GM21528 (cell line): ENCODE data around the gene ADAP1.

Experiments
- ATAC-seq: cut with Tn5 transposase; IDR thresholded peaks from one replicate; pipeline ENCODE4 v1.9.1; 2021; ENCODE audit warnings: mild to moderate bottlenecking, moderate library complexity; ENCODE audit not compliant: unreplicated experiment, low FRiP score

Gene ADAP1

DNA sequence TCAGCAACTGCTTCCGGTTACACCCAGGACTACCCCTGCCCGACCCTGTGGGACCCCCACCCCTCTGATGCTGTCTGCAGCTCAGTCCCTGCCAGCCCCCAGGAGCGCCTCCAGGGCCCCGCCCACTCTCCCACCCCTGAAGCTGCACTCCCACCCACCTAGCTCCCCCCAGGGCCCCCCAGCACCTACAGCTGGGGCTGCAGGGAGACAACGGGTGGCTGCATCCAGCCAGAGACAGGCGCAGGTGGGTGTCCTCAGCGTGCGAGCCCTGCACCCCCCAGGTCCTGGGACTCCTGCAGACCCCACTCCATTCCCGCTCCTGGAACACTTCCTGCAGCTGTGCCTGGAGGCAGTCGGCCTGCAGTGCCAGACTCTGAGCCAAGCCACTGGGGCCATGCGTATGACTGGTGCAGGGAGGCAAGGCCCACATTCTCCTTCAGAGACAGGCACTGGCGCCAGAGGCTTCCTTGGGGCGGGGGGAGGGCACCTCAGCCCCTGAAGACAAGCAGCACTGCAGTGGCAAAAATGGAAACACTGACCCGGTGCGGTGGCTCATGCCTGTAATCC, 34.6 kb upstream of the ADAP1 start:
- no peak for ATAC-seq

DNA sequence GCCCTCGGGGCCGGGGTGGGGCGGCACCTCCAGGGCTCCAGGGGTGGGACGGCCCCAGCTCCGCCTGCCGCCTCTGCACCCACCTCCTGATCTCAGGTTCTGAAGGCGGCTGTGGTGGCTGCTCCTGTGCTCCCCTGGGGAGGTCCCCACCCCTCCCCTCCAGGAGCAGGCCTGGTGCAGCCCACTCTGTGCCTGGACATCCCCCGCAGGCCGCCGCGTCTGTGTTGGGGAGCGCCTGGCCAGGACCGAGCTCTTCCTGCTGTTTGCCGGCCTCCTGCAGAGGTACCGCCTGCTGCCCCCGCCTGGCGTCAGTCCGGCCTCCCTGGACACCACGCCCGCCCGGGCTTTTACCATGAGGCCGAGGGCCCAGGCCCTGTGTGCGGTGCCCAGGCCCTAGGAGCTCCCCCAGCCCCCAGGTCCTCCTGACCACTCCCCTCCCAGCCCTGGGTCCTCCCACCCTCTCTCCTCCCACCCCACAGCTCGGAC, 34.0 kb upstream of the ADAP1 start:
- ATAC-seq, result no peak

DNA sequence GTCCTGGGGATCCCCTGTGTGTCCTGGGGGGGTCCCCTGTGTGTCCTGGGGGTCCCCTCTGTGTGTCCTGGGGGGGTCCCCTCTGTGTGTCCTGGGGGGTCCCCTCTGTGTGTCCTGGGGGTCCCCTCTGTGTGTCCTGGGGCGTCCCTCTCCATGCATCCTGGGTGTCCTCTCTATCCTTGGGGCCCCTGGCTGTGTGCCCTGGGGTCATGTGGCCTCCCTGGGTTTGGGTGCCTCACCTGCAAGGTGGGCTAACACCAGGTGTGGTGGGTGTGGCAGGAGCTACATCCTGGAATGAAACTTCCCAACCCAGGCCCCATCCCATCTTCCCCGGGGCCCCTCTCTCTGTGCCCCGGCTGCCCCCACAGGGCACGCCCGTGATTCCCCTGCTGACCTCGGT, 33.4 kb upstream of the ADAP1 start:
- no peak for ATAC-seq

DNA sequence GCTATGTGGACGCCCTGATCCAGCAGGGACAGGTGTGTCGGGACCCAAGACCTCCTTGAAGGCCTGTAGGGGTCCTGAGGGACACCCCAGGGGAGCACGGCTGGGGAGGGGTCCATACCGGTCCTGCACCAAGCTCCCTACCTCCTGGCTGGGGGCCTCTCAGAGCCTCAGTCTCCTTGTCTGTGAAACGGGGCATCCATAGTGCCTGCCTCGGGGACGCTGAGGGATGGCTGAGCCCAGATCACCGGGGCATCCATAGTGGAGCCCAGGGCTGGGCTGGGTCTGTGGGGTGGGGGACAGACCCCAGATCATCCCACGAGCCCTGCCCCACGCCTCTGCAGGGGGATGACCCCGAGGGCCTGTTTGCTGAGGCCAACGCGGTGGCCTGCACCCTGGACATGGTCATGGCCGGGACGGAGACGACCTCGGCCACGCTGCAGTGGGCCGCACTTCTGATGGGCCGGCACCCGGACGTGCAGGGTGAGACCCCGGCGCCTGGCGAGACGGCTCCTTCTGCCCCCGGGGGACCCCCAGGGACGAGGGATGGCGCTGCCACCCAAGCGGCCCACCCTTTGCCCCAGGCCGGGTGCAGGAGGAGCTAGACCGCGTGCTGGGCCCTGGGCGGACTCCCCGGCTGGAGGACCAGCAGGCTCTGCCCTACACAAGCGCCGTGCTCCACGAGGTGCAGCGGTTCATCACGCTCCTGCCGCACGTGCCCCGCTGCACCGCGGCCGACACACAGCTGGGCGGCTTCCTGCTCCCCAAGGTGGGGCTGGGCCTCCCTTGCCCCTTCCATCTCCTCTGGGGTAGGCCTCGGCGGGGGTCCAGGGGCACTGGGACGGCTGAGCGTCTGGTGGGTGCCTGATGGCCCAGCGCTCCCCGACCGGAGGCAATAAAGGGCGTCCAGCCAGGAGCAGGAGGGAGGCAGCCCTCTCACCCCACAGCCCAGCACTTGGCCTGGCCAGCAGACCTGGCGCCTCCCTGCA, 32.6 kb upstream of the ADAP1 start:
- ATAC-seq, result no peak

DNA sequence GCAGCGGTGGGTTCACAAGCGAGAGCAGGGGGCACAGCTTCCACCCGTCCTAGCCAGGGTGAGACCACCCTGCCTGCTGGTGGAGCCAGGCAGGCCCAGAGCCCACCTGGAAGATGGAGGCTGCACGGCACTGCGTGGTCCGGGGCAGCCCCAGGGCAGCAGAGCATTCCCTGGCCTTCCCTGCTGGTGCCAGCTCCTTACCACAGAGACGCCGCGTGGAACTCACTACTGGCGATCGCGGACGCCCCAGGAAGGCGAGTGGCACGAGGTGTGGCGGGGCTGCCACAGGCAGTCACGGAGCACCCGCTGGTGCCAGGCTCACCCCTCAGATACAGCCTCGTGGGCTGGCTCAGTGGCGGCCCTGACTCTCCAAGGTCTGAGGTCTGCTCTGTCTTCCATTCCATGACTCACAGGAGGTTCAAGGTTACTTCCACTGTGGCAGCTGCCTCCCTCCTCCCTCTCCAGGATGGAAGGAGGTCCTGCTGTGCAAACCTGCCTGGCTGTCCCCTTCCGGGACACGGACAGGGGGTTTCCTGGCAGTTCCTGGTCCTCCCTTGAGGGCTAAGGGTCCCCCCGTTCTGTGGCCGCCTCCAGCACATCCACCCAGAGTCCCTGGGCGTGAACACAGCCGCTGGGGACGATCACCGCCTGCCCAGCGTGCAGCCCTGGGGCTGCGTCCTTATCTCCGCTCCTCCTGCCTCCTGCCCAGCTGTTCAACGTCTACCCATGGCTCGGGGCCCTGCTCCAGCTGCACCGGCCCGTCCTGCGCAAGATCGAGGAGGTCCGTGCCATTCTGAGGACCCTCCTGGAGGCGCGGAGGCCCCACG, 31.6 kb upstream of the ADAP1 start:
- ATAC-seq, result no peak

DNA sequence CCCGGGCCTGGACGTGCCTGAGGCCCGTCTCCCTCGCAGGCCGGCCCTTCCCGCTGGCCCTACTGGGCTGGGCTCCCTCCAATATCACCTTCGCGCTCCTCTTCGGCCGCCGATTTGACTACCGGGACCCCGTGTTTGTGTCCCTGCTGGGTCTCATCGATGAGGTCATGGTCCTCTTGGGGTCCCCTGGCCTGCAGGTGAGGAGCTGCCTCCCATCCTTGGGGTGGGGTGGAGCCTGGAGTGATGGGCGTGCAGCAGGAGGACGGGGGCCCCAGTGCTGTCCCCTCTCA, 30.6 kb upstream of the ADAP1 start:
- no peak for ATAC-seq

DNA sequence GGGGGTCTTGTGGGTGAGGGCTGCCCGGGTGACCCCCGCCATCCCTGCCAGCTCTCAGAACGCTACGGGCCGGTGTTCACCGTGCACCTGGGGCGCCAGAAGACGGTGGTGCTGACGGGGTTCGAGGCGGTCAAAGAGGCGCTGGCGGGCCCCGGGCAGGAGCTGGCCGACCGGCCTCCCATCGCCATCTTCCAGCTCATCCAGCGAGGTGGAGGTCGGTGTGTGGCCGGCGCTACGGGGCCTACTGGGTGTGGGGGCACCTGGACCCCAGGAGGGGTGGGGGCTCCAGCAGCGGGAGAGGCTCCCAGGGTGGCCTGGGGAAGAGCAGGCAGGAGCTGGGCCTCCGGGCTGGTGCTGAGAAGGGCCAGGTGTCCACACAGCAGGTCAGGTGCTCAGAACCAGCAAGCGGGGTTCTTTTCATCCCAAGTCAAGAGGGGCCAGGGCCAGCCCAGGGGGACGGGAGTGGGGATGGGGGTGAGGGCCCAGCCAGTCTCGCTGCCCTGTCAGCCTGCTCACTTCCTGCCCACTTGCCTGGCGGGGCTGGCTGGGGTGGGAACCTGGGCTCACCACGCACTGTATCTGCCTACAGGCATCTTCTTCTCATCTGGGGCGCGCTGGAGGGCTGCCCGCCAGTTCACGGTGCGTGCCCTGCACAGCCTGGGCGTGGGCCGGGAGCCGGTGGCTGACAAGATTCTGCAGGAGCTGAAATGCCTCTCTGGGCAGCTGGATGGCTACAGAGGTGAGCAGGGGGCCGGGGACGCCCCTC, 30.1 kb upstream of the ADAP1 start:
- no peak for ATAC-seq

DNA sequence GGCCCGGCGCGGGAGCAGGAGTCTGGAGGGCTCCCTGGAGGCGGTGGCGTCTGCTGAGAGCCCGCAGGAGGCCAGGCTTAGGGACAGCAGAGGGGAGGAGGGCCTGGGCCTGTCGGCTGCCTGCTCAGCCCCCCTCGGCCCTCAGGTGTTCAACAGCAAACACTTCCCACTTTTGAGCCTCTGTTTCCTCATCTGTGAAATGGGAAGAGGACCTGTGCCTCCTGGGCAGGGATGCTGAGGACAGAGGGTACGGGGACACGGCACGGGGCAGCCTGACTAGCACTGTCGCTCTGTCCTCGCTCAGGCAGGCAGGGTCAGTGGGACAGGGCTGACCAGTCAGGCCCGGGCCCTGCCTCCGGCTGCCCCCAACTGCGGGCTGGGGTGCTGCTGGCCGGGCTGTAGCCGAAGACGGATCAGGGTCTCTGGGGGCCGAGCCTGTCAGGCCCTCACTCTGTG, 29.2 kb upstream of the ADAP1 start:
- ATAC-seq, result no peak

DNA sequence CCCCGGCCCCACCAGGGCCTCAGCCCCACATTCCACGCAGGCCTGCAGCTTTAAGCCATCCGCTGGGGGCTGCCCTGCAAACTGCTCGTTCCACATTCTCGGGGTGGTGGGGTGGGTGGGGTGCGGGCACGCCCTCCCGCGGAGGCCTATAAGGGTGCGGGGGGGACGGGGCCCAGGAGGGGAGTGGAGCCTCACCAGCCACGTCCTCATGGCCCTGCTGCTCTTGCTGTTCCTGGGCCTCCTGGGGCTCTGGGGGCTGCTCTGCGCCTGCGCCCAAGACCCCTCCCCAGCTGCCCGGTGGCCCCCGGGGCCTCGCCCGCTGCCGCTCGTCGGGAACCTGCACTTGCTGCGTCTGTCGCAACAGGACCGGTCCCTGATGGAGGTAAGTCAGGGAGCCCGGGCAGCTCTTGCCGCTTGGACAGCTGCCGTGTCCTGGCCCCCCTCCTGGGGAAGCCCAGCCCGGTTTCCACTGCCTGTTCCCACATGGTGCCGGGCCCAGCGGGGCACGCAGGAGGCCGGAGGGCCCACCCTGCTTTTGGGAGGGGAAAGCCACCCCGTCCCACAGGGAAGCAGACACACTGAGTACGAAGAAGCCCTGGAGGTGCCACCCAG, 28.6 kb upstream of the ADAP1 start, which contains the start of gene CYP2W1:
Gene CYP2W1 (plus strand): TSS at position 178 of the 612 bp plus-strand sequence. CDS start 31 bp downstream, at position 209.
- ATAC-seq, result no peak

DNA sequence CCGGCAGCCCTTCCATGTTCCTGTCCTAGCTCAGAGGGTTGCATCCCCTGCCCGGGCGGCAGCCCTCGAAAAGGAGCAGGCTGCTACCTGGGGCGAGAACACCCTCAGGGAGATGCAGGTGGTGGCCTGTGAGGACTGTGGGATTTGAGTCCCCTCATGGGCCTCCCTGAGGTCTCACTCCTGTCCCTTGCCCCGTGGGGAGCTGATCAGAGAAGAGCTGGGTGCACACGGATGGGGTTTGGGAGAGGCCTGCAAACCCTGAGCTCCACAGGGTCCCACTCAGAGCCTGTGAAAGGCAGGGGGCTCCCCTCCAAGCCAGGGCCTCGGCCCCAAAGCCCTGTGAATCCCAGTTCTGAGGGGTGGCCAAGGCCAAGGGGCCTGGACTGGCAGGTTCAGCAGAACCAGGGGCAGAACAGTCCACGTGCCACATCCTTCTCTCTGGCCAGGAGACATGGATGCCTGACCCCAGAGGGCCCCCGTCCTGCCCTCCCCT, 28.1 kb upstream of the ADAP1 start:
- ATAC-seq, result no peak

DNA sequence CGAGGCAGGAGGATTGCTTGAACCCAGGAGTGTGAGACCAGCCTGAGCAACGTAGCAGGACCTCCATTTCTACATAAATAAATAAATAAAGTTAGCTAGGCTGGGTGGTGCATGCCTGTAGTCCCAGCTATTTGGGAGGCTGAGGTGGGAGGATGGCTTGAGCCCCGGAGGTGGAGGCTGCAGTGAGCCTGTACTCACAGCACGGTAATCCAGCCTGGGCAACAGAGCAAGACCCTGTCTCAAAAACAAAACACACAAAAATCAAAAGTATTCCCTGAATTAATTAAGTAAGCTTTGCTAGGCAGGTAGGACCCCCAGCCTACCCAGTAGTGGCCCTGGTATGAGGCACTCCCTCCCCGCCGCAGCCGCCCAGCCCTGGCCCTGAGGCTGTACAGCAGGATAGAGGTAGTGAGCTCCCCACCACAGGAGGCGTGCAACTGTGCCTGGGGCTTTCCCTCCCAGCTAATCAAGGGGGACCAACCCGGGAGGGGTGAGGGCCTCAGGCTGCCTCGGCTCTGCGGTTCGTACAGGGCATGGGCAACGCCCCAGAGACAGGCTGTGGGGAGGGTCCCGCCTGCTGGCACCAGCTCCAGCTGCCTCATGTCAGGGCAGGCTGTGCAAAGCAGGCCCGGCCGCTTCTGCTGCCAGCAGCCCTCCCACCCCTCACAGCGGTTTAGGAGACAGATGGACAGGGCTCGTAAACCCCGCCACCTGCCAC, 27.5 kb upstream of the ADAP1 start:
- ATAC-seq, result no peak

DNA sequence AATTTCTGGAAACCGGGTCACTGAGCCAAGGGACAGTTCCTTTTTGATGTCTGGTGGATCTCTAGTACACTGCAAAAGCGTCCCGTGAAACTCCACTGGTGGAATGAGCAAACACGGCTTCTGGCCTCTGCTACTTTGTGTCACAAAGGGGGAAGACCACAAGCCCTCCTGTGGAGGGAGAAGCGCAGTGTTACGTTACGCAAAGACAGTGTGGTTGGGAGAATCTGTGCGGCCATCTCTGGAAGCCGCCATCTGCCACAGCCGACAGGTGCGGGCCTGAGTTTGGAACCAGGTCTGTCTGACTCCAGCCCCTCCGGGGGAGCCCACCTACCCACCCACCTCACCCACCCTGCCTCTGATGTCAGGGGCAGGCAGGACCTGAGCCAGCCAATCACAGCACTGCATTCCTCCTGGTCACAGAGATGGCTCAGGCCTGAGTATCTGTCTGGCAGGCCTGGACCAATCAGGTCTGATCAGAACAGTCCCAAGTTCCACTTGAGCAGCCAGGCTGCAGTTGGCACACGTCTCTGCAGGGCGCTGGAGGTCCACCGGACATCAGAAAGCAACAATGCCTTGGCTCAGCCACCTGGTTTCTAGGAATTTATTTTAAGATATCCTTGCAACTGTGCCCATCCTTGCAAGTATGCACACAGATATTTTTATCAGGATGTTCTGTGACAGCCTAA, 25.5 kb upstream of the ADAP1 start:
- no peak for ATAC-seq

DNA sequence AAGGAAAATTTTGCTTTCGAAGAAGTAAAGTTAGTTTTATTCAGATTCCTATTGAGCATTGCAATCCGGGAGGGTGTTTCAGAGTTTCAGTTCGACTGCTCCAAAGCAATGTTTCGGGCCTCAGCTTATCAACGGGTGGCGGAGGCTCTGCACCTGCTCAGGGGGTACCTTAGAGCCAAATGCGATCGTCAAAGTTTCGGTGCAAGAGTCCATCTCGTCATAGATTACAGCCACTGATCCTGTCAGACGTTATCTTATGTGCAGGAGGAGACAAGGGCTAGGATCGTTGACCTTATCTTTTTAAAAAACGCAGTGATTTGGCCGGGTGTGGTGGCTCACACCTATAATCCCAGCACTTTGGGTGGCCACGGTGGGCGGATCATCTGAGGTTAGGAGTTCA, 24.7 kb upstream of the ADAP1 start:
- ATAC-seq, result no peak

DNA sequence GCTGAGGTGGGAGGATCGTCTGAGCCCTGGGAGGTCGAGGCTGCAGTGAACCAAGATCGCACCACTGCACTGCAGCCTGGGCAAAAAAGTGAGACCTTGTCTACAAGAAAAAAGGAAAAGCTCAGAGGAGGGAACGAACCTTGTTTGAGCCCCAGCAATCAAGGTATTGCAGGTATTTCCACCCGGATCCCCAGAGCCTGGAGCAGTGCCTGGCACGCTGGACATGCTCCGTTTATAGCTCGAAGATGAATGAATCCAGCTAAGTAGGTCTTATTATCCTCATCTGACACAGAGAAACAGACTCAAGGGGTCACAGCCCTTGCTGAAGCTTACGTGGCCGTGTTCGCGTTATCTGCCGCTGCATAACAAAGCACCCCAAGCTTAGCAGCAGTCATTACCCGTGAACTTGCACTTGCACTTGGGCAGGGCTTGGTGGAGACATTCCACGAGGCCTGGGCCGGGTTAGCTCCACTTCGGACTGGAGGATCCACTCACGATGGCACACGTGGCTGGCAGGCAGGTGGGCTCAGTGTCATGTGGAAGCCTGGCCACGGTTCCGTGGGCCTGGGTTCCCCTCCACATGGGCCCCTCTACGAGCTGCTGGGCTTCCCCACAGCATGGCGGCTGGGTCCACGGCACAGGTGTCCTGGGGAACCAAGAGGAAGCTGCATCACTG, 24.1 kb upstream of the ADAP1 start:
- ATAC-seq, result no peak

DNA sequence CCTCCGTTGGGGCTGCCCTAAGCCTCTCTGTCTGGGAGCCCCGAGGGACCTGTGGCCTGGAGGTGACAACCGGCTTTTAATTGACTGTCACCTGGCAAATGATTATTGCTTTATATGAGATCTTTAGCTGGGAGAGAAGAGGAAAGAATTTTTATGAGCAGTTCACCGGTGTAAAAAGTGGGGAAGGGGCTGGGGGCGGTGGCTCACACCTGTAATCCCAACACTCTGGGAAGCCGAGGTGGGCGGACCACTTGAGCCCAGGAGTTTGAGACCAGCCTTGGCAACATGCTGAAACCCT, 23.5 kb upstream of the ADAP1 start:
- no peak for ATAC-seq

DNA sequence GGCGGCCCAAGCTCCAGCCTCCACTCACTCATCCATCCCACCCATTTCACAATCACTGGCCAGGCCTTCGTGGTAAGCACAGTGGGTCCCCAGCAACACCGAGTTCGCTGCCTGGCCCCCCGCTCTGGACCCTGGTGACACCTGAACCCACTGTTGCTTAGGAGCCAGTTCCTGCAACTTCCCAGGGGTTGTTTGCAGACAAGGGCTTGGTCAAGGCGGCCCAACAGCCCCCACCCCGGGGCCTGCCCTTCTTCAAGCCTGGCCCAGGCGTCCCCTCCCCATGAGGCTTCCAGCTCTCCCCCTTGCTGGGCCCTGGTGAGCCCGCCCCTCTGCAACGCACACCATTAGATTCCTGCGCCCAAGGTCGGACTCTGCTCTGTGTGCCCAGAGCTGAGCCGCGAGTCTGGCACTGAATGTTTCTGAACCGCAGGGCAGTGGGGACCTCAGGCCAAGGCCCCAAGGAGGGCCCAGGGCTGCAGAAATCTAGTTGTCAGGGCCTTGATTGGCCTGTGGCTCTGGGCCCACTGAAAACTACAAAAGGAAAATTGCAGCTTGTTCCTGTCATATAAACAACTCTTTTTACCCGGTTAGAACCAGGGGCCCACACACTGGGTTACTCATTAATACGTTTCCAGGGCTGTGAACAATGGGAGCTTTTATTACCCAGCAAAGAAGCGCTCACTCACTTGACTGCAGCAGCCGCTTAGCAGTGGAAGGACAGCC, 23.0 kb upstream of the ADAP1 start:
- ATAC-seq, result no peak

DNA sequence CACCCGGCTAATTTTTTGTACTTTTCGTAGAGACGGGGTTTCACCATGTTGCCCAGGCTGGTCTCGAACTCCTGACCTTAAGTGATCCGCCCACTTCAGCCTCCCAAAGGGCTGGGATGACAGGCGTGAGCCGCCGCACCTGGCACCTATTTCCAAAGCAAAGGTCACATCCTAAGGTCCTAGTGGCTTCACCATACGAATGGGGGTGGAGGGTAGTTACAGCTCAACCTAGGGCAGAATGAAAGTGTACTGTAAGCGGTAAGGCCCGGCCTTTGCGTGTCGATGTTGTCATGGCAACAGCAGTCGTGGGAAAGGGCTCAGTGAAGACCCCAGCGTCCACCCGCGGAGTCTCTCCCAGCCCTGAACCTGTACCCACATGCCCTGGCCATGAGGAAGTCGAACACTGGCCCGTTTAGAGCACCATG, 22.4 kb upstream of the ADAP1 start:
- ATAC-seq, result no peak
